ENCODE measurements around the gene ASPSCR1. TPM values are rescaled to one million over a fixed set of nuclear protein-coding genes. Genes with fewer than 3 reads are reported as not detected.

The ASPSCR1 gene
- total and polyA plus RNA-seq, 10 of the 15 experiments (the other 5 are each of a cell fraction or from before 2014, with no cell fraction given) = 1.5 to 48.4 (median 25.4) TPM

GRCh38 chr17:81941484-81942166, 35.8 kb upstream of the ASPSCR1 start:
- FAIRE-seq (no peak), DNase-seq (ENCODE audit: low read depth, low spot score) (no peak), ATAC-seq (no peak)
- Histone ChIP-seq H3K9ac (ENCODE audit: control insufficient read depth, insufficient read depth, low read length) (no peak overlapping the region), H3K4me1 (ENCODE audit: control insufficient read depth, insufficient read depth, low read length) (no peaks in the 10 kb centered on the region), H3K4me2 (ENCODE audit: control insufficient read depth, insufficient read depth) (no peak overlapping the region), H3K79me2 (ENCODE audit: control insufficient read depth, insufficient read depth, low read length) (peaks cover 5% of the 10 kb centered on the region), H3K4me3 (no peak overlapping the region), H3K27ac (ENCODE audit: control insufficient read depth, insufficient read depth) (no peak overlapping the region), H3K36me3 (ENCODE audit: control insufficient read depth in 2 of 2, insufficient read depth in 2 of 2, low read length in 1 of 2) (no peaks in the 10 kb centered on the region), H3K9me3 (replicated peaks; ENCODE audit: control insufficient read depth, insufficient read depth, low read length) (no peaks in the 10 kb centered on the region), H3K27me3 (replicated peaks in 1 of 2; ENCODE audit: control insufficient read depth in 2 of 2, insufficient read depth in 2 of 2, low read length in 1 of 2) (no peaks in the 10 kb centered on the region), H2AFZ (ENCODE audit: control insufficient read depth, low read depth, low read length) (no peak overlapping the region), H4K20me1 (ENCODE audit: control insufficient read depth, insufficient read depth) (no peaks in the 10 kb centered on the region)
- TF ChIP-seq STAT1 (conservative IDR thresholded peaks at IDR 0.05) (no peak), SREBF2 (IDR thresholded peaks at IDR 0.05; ENCODE audit: low read length) (no peak), MEF2B (IDR thresholded peaks at IDR 0.05; ENCODE audit: partially characterized antibody, poor library complexity, severe bottlenecking) (peak; percentile 47), CEBPZ (IDR thresholded peaks at IDR 0.05; ENCODE audit: low read depth, low read length) (no peak)
- intact Hi-C loops (cut with micrococcal nuclease; ENCODE audit: unreplicated experiment) (no loop called here), in situ Hi-C loops (cut with MboI) (no loop called here)
- BruUV-seq (replicated peaks) = no TSS peak
- ChIA-PET CTCF (no interaction called here), SMC1A (ENCODE audit: uncharacterized antibody, unreplicated experiment) (no interaction called here), POLR2A (no interaction called here), RAD21 (ENCODE audit: unreplicated experiment) (no interaction called here)
- WGBS (ENCODE audit: insufficient coverage, insufficient replicate concordance, low lambda C conversion rate, missing lambda C conversion rate) = 33% methylated on average over 30 of the region's 30 CpGs
